ENCODE measurements around the gene TPPP2.
"Not testable (repeated sequence)": the region's sequence is repeated elsewhere in the genome, so short reads cannot be mapped to it uniquely, and the experiment has no call there.

The TPPP2 gene

GRCh38 chr14:21038441-21039422 lies 8.7 kb downstream of the TPPP2 start:
- no peak for DNase-seq (ENCODE audit: low spot score)

DNA sequence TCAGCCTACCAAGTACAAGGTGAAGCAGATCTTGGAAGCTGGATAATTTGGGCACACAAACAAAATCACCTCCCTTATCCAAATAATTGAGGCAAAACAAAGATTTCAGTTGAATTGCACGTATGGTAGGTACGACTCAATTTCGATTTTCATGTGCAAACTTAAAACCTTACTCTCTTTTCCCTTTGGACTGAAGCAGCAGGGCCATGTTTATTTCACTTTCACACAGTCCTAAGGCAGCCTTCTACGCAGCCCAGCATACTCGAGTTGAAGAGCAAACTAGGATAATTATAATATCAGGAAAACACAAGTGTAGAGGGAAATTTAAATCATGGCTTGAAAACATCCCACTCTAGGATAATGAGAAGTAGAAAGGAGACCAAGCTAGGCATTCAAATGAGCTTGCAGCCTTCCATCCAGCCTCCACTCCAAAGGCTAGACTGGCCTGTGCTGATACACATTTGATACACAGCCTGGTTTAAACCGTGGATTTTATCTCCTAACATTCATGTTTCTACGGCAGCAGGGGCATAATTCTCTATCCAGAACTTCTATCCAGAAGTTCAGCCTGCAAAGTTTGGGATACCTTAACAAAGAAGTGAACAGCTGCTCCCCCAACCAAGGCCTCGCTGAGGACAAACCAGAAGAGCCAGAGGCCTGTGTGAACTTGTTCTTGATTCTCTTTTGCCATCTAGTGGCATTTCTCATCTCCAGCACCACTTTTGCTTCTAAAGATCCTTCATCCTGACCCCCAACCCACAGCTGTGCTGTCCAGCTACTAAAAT lies 9.8 kb downstream of the TPPP2 start:
- DNase-seq (ENCODE audit: low spot score): peak; percentile 49

- no peak for DNase-seq (ENCODE audit: low spot score)
Observed at GRCh38 chr14:21040370-21040925, 10.4 kb downstream of the TPPP2 start.

DNA sequence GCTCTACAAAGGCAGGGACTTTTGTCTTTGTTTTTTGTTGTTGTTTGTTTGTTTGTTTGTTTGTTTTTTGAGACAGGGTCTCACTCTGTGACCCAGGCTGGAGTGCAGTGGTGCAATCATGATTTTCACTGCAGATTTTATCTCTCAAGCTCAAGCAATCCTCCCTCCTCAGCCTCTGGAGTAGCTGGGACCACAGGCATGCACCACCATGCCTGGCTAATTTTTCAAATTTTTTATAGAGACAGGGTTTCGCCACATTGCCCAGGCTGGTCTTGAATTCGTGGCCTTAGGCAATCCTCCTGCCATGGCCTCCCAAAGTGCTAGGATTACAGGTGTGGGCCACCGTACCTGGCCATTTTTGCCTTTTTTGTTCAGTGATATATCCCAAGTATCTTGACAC lies 10.9 kb downstream of the TPPP2 start:
- not testable (repeated sequence) for DNase-seq (ENCODE audit: low spot score)

- DNase-seq (ENCODE audit: low spot score): no peak
Observed at GRCh38 chr14:21041676-21042433, 11.8 kb downstream of the TPPP2 start, which contains the start of gene RNASE7. RNASE7 (plus strand) TSS chr14:21042362; CDS start chr14:21042993, 631 bp downstream.

DNA sequence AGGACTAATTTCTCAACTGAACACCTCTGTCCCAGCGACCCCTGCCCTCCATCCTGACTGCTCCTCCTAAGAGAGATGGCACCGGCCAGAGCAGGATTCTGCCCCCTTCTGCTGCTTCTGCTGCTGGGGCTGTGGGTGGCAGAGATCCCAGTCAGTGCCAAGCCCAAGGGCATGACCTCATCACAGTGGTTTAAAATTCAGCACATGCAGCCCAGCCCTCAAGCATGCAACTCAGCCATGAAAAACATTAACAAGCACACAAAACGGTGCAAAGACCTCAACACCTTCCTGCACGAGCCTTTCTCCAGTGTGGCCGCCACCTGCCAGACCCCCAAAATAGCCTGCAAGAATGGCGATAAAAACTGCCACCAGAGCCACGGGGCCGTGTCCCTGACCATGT lies 12.9 kb downstream of the TPPP2 start:
- no peak for DNase-seq (ENCODE audit: low spot score)

DNA sequence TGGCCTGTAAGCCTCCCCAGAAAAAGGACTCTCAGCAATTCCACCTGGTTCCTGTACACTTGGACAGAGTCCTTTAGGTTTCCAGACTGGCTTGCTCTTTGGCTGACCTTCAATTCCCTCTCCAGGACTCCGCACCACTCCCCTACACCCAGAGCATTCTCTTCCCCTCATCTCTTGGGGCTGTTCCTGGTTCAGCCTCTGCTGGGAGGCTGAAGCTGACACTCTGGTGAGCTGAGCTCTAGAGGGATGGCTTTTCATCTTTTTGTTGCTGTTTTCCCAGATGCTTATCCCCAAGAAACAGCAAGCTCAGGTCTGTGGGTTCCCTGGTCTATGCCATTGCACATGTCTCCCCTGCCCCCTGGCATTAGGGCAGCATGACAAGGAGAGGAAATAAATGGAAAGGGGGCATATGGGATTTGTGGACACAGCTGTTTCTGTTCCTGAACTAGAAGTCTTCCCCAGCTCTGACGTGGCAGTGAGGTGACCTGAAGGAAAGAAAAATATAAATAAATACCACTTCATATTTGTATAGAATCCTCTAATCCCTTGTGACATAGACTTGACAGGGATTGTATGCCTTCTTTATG lies 13.5 kb downstream of the TPPP2 start:
- DNase-seq (ENCODE audit: low spot score): no peak

DNA sequence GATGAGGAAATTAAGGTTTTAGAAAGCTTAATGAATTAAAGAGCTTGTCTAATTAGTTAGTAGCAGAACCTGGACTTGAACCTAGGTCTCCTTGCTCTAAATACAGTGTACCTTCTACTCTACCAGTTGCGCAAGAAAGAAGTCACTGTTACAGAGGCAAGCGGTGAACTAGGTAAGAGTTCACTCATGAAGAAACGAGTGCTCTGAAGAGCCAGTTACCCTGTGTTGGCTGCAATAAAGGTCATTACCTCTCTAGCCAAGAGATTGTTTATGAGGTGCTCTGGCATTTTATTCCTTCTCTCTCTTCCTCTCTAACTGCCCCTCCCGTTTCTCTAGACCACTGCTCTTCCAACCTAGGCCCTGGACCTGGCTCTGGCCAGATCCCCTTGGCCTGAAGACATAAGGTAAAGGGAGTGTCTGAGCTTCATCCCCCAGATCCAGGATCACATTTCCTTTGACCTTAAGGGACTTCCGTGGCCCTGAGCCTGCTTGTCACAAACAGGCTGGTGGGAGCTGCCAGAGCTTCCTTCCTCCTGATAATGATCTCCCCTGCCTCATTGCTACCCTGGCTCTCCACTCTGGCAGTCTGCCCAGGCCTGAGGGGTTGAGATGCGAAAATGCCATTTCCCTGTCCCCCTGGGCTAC lies 14.1 kb downstream of the TPPP2 start:
- no peak for DNase-seq (ENCODE audit: low spot score)

- no peak for DNase-seq (ENCODE audit: low spot score)
Observed at GRCh38 chr14:21047378-21047781, 17.4 kb downstream of the TPPP2 start.

GRCh38 chr14:21048638-21049037 lies 18.6 kb downstream of the TPPP2 start:
- no peak for DNase-seq (ENCODE audit: low spot score)

- no peak for DNase-seq (ENCODE audit: low spot score)
Observed at GRCh38 chr14:21049271-21049673, 19.3 kb downstream of the TPPP2 start.

DNA sequence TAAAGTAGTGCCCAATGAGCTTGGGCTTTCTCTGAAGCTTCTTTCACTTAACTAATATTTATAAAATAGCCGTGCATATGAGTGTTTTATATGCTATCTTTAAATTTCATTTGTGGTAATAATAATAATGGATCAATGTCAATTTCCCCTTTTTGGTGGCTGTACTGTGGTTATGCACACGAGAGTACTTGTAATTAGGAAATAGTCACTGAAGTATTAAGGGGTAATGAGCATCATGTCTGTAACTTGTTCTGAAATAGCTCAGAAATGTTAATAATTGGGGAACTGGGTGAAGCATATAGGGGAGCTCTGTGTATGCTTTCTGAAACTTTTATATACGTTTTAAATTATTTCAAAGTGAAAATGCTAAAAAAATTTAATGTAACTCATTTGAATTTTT lies 20.6 kb downstream of the TPPP2 start:
- no peak for DNase-seq (ENCODE audit: low spot score)

DNA sequence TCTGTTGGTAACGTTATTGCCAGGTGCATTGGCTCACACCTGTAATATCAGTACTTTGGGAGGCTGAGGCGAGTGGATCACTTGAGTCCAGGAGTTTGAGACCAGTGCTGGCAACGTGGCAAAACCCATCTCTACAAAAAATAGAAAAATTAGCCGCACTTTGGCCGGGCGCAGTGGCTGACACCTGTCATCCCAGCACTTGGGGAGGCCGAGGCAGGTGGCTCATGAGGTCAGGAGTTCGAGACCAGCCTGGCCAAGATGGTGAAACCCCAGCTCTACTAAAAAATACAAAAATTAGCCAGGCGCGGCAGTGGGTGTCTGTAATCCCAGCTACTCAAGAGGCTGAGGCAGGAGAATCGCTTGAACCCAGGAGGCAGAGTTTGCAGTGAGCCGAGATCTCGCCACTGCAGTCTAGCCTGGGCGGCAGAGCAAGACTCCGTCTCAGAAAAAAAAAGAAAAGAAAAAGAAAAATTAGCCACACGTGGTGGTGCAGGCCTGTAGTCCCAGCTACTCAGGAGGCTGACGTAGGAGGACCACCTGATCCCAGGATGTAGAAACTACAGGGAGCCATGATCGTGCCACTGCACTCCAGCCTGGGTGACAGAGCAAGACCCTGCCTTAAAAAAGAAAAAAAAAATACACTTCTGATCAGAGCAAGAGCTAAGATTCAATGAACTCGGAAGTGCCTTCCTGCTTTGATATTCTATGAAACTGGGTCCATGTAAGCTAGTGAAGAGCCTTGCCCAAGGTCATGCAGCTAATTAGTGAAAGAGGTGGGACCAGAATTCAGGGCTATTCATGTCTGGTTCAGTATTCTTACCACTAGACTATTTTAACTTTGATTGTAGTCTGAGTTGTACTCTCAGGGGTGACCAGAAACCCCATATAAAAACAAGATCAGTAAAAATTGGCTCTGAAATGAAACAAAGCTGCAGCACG lies 23.4 kb downstream of the TPPP2 start:
- no peak for DNase-seq (ENCODE audit: low spot score)

DNA sequence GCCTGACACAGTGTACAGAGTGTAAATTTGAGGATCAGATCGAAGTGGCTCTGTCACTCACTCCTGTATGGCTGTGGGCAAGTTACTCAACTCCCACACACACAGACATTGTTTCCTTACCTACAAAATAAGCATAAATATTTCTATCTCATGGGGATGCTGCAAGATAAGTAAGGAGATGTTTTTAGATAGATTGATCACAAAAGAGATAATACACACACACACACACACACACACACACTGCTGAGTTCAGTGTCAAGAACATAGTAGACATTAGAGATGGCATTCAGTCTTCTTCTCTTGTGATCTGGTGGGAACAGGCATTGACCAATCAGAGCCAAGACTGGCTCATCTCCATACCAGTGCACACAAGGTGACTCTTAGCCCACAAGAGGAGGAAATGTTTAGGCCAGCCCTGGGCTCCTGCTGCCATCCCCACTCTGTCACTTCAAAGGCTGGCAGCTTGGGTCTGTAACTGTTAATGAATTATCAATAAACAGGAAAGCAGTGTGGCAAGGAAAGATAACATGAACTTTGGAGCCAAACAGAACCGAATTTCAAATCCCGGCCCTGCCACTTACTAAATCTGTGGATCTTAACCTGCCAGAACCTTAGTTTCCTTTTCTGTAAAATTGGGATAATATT lies 24.2 kb downstream of the TPPP2 start:
- no peak for DNase-seq (ENCODE audit: low spot score)

DNA sequence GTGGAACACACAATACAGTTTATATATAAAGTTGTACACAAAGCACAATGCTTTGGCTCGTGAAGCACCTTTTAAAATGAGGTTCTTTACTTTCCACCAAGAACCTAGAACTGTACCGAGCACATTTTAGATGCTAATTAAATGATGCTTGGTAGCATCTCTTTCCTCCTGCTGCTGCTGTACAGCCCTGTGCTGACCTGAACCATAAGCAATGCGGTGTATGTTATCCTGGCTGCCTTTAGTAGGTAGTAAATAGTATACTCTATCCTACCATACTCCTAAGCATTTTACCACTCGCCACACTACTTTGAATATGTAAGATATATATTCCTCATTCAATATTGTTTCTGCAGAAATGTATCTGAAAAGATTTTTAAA lies 24.7 kb downstream of the TPPP2 start:
- DNase-seq (ENCODE audit: low spot score): no peak

DNA sequence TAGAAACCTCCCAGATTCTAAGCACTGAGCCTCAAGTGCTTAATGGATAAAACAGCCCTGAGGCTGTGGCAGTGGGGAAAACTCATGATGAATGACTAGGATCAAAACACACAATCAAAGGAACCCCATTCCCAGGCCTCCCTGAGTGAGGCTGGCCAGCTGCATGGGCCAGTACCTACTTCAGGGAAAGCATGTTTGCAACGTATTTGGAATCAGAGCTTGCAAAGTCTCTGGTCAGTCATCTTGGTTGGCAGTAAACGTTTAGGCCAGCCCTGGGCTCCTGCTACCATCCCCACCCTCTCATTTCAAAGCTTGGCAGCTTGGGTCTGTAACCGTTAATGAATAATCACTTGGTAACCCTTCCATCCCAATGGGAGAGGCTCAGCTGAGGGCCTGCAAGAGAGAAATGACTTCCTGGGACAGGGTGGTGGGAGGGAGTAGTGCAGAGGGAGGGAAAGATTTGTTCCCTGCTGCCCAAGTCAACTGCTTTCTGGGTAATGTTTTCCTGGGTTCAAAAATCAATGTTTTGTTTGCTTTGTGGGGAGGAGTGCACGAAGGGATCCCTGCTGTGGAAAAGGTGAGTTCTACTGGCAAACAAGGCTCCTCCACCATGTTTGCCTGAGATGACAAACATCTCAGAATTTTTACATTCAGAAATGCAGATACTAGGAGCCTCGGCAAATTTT lies 25.6 kb downstream of the TPPP2 start:
- no peak for DNase-seq (ENCODE audit: low spot score)

GRCh38 chr14:21056520-21057163 lies 26.6 kb downstream of the TPPP2 start:
- no peak for DNase-seq (ENCODE audit: low spot score)
